Fibroblast of villous mesenchyme (primary cell): ENCODE measurements around the gene HSD17B11. TPM values are rescaled to one million over a fixed set of nuclear protein-coding genes. Genes with fewer than 3 reads are reported as not detected.
A peak's percentile ranks its signal among the peaks of the same experiment; 100 is the strongest.

ENCODE experiments used
- DNase-seq: peaks from one replicate; pipeline ENCODE4 v3.0.0-alpha.2; 2010; ENCODE audit warnings: low read depth
- H3K4me3 ChIP-seq: 2 replicates; pipeline ENCODE4 v1.5.1; 2011; ENCODE audit warnings: low read depth, mild to moderate bottlenecking, low read length
- CTCF ChIP-seq: IDR thresholded peaks from 2 replicates; pipeline ENCODE4 v1.5.1; 2012; ENCODE audit warnings: low read depth, mild to moderate bottlenecking, low read length; ENCODE audit not compliant: insufficient read depth
- total RNA-seq: library from RNA; depleted of rRNA; stranded (reverse); fragments of >200 nt; gene quantifications from 2 replicates; pipeline ENCODE4 v1.2.3, GENCODE V29; 2012

Gene HSD17B11
- total RNA-seq, 1 donor = 26.3 TPM

- no peak overlapping the region for H3K4me3 ChIP-seq
- DNase-seq = peak; percentile 83
- TF ChIP-seq CTCF = peak; percentile 81
These were observed 15.2 kb downstream of the HSD17B11 start for GRCh38 chr4:87375719-87376291.

GRCh38 chr4:87370068-87370467 lies 20.9 kb downstream of the HSD17B11 start:
- TF ChIP-seq CTCF = no peak
- no peak for DNase-seq
- H3K4me3 ChIP-seq = no peak overlapping the region

DNA sequence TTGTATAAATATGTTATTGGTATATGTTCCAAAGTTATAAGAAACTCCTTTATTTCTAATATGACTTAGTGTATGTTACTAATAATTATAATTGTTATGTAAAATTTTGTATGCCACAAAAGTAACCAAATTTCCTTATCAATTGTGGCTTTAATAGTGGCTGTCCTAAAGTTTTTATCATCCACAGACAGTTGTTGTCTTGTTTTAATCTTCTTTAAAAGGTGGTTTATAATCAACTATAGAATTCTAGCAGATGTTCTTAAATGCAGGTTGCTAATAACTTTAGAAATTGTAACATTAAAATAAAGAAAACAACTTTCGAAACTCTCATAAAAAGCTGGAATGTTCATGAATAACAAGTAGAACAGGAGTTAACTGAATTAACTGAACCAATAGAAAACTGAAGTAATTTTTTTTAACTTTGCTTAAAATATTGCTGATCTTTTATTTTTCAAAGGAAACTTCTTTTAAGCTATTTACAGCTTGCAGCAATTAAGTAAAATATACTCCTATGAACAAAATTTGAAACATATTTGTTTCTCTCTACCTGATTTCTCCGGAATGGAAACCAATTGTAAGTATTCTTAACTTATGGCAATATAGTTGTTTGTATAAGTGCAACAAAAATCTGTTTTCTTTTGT lies 24.3 kb downstream of the HSD17B11 start:
- H3K4me3 ChIP-seq = no peak overlapping the region
- DNase-seq = no peak
- no peak for TF ChIP-seq CTCF

DNA sequence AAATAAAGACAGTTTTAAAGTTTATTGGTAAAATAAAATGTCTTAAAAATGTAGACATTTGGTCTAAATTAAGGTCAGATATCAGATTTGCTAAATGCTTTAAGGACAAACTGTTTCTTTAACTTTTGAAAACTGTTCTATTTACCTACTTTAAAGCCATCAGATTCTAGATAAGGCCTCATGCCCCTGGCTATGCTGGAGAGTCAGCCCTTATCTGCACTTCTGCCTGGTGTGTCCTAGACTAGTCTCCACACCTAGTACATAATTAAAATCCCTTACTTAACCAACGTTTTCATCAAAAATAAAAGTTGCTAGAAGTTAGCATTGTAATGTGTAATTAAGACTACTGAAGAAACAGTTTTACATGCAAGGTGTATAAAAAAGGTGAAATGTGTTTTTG lies 25.6 kb downstream of the HSD17B11 start:
- no peak for TF ChIP-seq CTCF
- H3K4me3 ChIP-seq = no peak overlapping the region
- no peak for DNase-seq

DNA sequence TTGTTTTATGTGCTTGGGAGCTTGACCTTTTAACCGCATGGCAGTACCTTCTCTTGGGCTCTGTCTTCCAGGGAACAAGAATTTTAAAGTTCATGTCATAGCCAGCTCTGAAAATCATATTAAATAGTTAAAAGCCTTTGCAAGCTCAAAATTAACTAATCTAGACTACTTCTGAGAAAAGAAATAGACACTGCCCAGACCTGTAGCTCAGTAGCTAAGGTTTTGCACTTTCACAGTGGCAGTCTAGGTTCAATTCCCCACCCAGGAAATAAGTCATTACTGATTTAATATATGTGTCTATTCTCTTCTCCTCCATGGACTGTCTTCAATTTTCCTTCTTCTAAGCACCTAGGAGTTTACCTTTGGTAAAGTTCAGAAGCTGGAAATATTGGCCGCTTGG lies 27.4 kb downstream of the HSD17B11 start:
- no peak for TF ChIP-seq CTCF
- DNase-seq = peak; percentile 16
- H3K4me3 ChIP-seq = no peak overlapping the region

GRCh38 chr4:87360338-87360935 lies 30.6 kb downstream of the HSD17B11 start:
- H3K4me3 ChIP-seq = no peak overlapping the region
- no peak for DNase-seq
- TF ChIP-seq CTCF = no peak
